C4-2B (cell line): ENCODE data around the gene GOLPH3.

ENCODE experiments used
- H3K27ac ChIP-seq: fragments of 450-650 bp; 2 replicates; pipeline ENCODE4 v1.5.1; 2017
- CTCF ChIP-seq: fragments of 450-650 bp; conservative IDR thresholded peaks from 2 replicates; pipeline ENCODE4 v1.5.1; 2017; ENCODE audit warnings: mild to moderate bottlenecking
- ZFX ChIP-seq: fragments of 450-650 bp; IDR thresholded peaks from 2 replicates; pipeline ENCODE4 v1.6.1; 2017

GOLPH3 gene

GRCh38 chr5:32107291-32107690, 66.8 kb downstream of the GOLPH3 start:
- no peak overlapping the region for H3K27ac ChIP-seq
- TF ChIP-seq CTCF = no peak
- TF ChIP-seq ZFX = no peak

GRCh38 chr5:32103521-32103920, 70.6 kb downstream of the GOLPH3 start:
- TF ChIP-seq CTCF (no peak), ZFX (no peak)
- no peak overlapping the region for H3K27ac ChIP-seq

GRCh38 chr5:32102254-32102986, 71.7 kb downstream of the GOLPH3 start:
- no peak overlapping the region for H3K27ac ChIP-seq
- TF ChIP-seq ZFX (no peak), CTCF (no peak)

- no peak for TF ChIP-seq CTCF
- no peak for TF ChIP-seq ZFX
- no peak overlapping the region for H3K27ac ChIP-seq
Measured at GRCh38 chr5:32100691-32101302, 73.3 kb downstream of the GOLPH3 start.

- H3K27ac ChIP-seq = no peak overlapping the region
- TF ChIP-seq CTCF (no peak), ZFX (no peak)
Measured at GRCh38 chr5:32100230-32100629, 73.9 kb downstream of the GOLPH3 start.

GRCh38 chr5:32099486-32100035, 74.6 kb downstream of the GOLPH3 start:
- H3K27ac ChIP-seq = no peak overlapping the region
- TF ChIP-seq ZFX (no peak), CTCF (no peak)

GRCh38 chr5:32098890-32099310, 75.2 kb downstream of the GOLPH3 start:
- TF ChIP-seq ZFX = no peak
- TF ChIP-seq CTCF = no peak
- H3K27ac ChIP-seq = no peak overlapping the region
